WTC11 (cell line): ENCODE results near the gene PRC1. TPM values are rescaled to one million over a fixed set of nuclear protein-coding genes. Genes with fewer than 3 reads are reported as not detected.
A peak's percentile ranks its signal among the peaks of the same experiment; 100 is the strongest.

Experiments used
- ATF1 ChIP-seq: sonication (generic); formaldehyde crosslinking; IDR thresholded peaks from 2 replicates; pipeline ENCODE4 v1.8.1; 2023; ENCODE audit warnings: mild to moderate bottlenecking, moderate library complexity, missing genetic modification reagents
- CBFB ChIP-seq: sonication (generic); formaldehyde crosslinking; IDR thresholded peaks from 2 replicates; pipeline ENCODE4 v1.8.1; 2022; ENCODE audit warnings: mild to moderate bottlenecking, low read depth, missing genetic modification reagents
- ESRRA ChIP-seq: sonication (generic); formaldehyde crosslinking; IDR thresholded peaks from 2 replicates; pipeline ENCODE4 v1.8.1; 2022; ENCODE audit warnings: mild to moderate bottlenecking, missing genetic modification reagents, borderline replicate concordance
- FOXP1 ChIP-seq: sonication (generic); formaldehyde crosslinking; IDR thresholded peaks from 2 replicates; pipeline ENCODE4 v1.8.0; 2022; ENCODE audit warnings: missing genetic modification reagents, mild to moderate bottlenecking, moderate library complexity, borderline replicate concordance
- IRF2 ChIP-seq: sonication (generic); formaldehyde crosslinking; IDR thresholded peaks from 2 replicates; pipeline ENCODE4 v1.8.0; 2022; ENCODE audit warnings: low read depth, missing genetic modification reagents, borderline replicate concordance
- MYBL2 ChIP-seq: sonication (generic); formaldehyde crosslinking; IDR thresholded peaks from 2 replicates; pipeline ENCODE4 v1.8.1; 2023; ENCODE audit warnings: mild to moderate bottlenecking, moderate library complexity, missing genetic modification reagents
- NR2C2 ChIP-seq: sonication (generic); formaldehyde crosslinking; IDR thresholded peaks from 2 replicates; pipeline ENCODE4 v1.8.0; 2022; ENCODE audit warnings: mild to moderate bottlenecking, missing genetic modification reagents
- NR3C1 ChIP-seq: sonication (generic); formaldehyde crosslinking; conservative IDR thresholded peaks from 2 replicates; pipeline ENCODE4 v1.8.1; 2023; ENCODE audit warnings: low read depth, mild to moderate bottlenecking, missing genetic modification reagents
- PRRX2 ChIP-seq: fragments of 250-450 bp; sonication (Bioruptor Pico); IDR thresholded peaks from 2 replicates; pipeline ENCODE4 v1.8.0; 2021; ENCODE audit warnings: mild to moderate bottlenecking
- RORB ChIP-seq: fragments of 250-450 bp; sonication (Bioruptor Pico); IDR thresholded peaks from 2 replicates; pipeline ENCODE4 v1.9.0; 2021; ENCODE audit warnings: mild to moderate bottlenecking
- SMAD3 ChIP-seq: sonication (generic); formaldehyde crosslinking; IDR thresholded peaks from 2 replicates; pipeline ENCODE4 v1.8.0; 2022; ENCODE audit warnings: missing genetic modification reagents, mild to moderate bottlenecking, borderline replicate concordance
- SMAD4 ChIP-seq: sonication (generic); formaldehyde crosslinking; IDR thresholded peaks from 2 replicates; pipeline ENCODE4 v1.8.0; 2022; ENCODE audit warnings: mild to moderate bottlenecking, missing genetic modification reagents
- TEAD1 ChIP-seq: sonication (generic); formaldehyde crosslinking; IDR thresholded peaks from 2 replicates; pipeline ENCODE4 v1.8.0; 2022; ENCODE audit warnings: mild to moderate bottlenecking, missing genetic modification reagents
- TP53 ChIP-seq: sonication (generic); formaldehyde crosslinking; IDR thresholded peaks from 2 replicates; pipeline ENCODE4 v1.8.1; 2023; ENCODE audit warnings: mild to moderate bottlenecking, missing genetic modification reagents
- ZNF121 ChIP-seq: sonication (generic); formaldehyde crosslinking; IDR thresholded peaks from 2 replicates; pipeline ENCODE4 v1.8.0; 2023; ENCODE audit warnings: missing genetic modification reagents
- ZNF232 ChIP-seq: sonication (generic); formaldehyde crosslinking; IDR thresholded peaks from 2 replicates; pipeline ENCODE4 v1.8.0; 2022; ENCODE audit warnings: mild to moderate bottlenecking, missing genetic modification reagents
- ZNF263 ChIP-seq: sonication (generic); formaldehyde crosslinking; IDR thresholded peaks from 2 replicates; pipeline ENCODE4 v1.8.1; 2022; ENCODE audit warnings: low read depth, mild to moderate bottlenecking, moderate library complexity, missing genetic modification reagents
- ZNF396 ChIP-seq: fragments of 250-450 bp; sonication (Bioruptor Pico); IDR thresholded peaks from 2 replicates; pipeline ENCODE4 v1.8.0; 2021; ENCODE audit warnings: mild to moderate bottlenecking, moderate library complexity, borderline replicate concordance
- ZNF671 ChIP-seq: fragments of 250-450 bp; sonication (Bioruptor Pico); IDR thresholded peaks from 2 replicates; pipeline ENCODE4 v1.8.0; 2021; ENCODE audit warnings: mild to moderate bottlenecking
- total RNA-seq: library from RNA; stranded (reverse); gene quantifications from 3 replicates; pipeline ENCODE4 v1.2.3, GENCODE V29; 2021
- TF ChIP-seq, protein P1 (sequence below): fragments of 250-450 bp; sonication (Bioruptor Pico); IDR thresholded peaks from 2 replicates; pipeline ENCODE4 v1.8.0; 2021; ENCODE audit warnings: mild to moderate bottlenecking
- TF ChIP-seq, protein P2 (sequence below): sonication (generic); formaldehyde crosslinking; IDR thresholded peaks from 2 replicates; pipeline ENCODE4 v1.8.1; 2023; ENCODE audit warnings: mild to moderate bottlenecking, missing genetic modification reagents, moderate library complexity
- TF ChIP-seq, protein P3 (sequence below): sonication (generic); formaldehyde crosslinking; IDR thresholded peaks from 2 replicates; pipeline ENCODE4 v1.8.0; 2022; ENCODE audit warnings: missing genetic modification reagents
- TF ChIP-seq, protein P4 (sequence below): sonication (generic); formaldehyde crosslinking; IDR thresholded peaks from 2 replicates; pipeline ENCODE4 v1.8.1; 2023; ENCODE audit warnings: mild to moderate bottlenecking, moderate library complexity, missing genetic modification reagents
- TF ChIP-seq, protein P5 (sequence below): sonication (generic); formaldehyde crosslinking; IDR thresholded peaks from 2 replicates; pipeline ENCODE4 v1.8.0; 2022; ENCODE audit warnings: mild to moderate bottlenecking, missing genetic modification reagents
- TF ChIP-seq, protein P6 (sequence below): fragments of 250-450 bp; sonication (Bioruptor Pico); IDR thresholded peaks from 2 replicates; pipeline ENCODE4 v1.9.0; 2021; ENCODE audit warnings: mild to moderate bottlenecking
- TF ChIP-seq, protein P7 (sequence below): fragments of 200-600 bp; IDR thresholded peaks from 2 replicates; pipeline ENCODE4 v1.8.0; 2022; ENCODE audit warnings: antibody characterized with exemption

PRC1 gene
- total RNA-seq, 1 experiment from 2014 or later: 130 TPM

DNA sequence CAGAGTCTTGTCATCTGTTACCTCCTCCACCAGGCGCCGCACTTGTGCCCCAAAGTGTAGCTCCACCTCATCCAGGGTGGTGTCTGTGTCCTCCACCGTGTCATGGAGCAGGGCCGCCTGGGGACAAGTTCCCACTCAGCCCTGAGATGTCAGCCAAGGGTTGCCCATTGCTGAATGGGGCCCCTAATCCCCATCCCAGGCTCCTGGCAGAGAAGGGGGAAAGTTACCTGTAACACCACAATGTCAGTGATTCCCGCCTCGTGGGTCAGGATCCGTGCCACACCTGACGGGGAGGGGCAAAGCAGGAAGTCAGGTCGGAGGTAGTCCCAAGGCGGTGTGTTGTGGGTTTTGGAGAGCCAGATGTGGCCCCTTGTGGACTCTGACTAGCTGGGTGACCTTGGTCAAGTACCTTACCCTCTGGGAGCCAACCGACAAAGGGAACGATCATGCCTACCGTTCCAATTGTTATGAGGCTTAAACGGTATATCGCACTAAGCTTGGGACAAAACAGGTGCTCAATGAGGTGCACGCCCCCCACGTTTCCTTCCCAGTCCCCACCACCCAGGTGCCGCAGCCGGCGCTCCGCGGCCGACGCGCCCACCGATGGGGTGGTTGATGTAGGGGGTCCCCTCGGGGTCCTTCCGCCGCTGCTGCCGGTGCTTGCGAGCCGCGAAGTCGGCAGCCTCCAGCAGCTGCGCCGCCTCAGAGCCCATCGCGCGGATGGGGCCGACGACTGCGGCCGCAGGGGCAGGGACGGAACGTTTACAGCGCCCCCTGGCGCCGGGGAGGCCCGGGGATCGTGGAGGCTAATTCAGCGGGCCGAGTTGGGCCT is 62.3 kb downstream of the PRC1 start, which contains the start of gene HDDC3 (continued):
- TF ChIP-seq, protein P1, sequence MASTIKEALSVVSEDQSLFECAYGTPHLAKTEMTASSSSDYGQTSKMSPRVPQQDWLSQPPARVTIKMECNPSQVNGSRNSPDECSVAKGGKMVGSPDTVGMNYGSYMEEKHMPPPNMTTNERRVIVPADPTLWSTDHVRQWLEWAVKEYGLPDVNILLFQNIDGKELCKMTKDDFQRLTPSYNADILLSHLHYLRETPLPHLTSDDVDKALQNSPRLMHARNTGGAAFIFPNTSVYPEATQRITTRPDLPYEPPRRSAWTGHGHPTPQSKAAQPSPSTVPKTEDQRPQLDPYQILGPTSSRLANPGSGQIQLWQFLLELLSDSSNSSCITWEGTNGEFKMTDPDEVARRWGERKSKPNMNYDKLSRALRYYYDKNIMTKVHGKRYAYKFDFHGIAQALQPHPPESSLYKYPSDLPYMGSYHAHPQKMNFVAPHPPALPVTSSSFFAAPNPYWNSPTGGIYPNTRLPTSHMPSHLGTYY (CRISPR knock-in tag): no peak
- TF ChIP-seq SMAD4 (CRISPR knock-in tag): no peak
- TF ChIP-seq ZNF263 (CRISPR knock-in tag): no peak
- no peak for TF ChIP-seq NR2C2 (CRISPR knock-in tag)
- TF ChIP-seq, protein P2, sequence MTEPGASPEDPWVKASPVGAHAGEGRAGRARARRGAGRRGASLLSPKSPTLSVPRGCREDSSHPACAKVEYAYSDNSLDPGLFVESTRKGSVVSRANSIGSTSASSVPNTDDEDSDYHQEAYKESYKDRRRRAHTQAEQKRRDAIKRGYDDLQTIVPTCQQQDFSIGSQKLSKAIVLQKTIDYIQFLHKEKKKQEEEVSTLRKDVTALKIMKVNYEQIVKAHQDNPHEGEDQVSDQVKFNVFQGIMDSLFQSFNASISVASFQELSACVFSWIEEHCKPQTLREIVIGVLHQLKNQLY (CRISPR knock-in tag): no peak
- no peak for TF ChIP-seq ATF1 (CRISPR knock-in tag)
- no peak for TF ChIP-seq RORB (CRISPR knock-in tag)
- no peak for TF ChIP-seq ZNF232
- TF ChIP-seq, protein P3, sequence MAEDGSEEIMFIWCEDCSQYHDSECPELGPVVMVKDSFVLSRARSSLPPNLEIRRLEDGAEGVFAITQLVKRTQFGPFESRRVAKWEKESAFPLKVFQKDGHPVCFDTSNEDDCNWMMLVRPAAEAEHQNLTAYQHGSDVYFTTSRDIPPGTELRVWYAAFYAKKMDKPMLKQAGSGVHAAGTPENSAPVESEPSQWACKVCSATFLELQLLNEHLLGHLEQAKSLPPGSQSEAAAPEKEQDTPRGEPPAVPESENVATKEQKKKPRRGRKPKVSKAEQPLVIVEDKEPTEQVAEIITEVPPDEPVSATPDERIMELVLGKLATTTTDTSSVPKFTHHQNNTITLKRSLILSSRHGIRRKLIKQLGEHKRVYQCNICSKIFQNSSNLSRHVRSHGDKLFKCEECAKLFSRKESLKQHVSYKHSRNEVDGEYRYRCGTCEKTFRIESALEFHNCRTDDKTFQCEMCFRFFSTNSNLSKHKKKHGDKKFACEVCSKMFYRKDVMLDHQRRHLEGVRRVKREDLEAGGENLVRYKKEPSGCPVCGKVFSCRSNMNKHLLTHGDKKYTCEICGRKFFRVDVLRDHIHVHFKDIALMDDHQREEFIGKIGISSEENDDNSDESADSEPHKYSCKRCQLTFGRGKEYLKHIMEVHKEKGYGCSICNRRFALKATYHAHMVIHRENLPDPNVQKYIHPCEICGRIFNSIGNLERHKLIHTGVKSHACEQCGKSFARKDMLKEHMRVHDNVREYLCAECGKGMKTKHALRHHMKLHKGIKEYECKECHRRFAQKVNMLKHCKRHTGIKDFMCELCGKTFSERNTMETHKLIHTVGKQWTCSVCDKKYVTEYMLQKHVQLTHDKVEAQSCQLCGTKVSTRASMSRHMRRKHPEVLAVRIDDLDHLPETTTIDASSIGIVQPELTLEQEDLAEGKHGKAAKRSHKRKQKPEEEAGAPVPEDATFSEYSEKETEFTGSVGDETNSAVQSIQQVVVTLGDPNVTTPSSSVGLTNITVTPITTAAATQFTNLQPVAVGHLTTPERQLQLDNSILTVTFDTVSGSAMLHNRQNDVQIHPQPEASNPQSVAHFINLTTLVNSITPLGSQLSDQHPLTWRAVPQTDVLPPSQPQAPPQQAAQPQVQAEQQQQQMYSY: no peak
- TF ChIP-seq CBFB: no peak
- 0 out of 2 replicates have a peak, but pooled peaks have one; percentile 65 for TF ChIP-seq MYBL2
- no peak for TF ChIP-seq SMAD3
- TF ChIP-seq, protein P4, sequence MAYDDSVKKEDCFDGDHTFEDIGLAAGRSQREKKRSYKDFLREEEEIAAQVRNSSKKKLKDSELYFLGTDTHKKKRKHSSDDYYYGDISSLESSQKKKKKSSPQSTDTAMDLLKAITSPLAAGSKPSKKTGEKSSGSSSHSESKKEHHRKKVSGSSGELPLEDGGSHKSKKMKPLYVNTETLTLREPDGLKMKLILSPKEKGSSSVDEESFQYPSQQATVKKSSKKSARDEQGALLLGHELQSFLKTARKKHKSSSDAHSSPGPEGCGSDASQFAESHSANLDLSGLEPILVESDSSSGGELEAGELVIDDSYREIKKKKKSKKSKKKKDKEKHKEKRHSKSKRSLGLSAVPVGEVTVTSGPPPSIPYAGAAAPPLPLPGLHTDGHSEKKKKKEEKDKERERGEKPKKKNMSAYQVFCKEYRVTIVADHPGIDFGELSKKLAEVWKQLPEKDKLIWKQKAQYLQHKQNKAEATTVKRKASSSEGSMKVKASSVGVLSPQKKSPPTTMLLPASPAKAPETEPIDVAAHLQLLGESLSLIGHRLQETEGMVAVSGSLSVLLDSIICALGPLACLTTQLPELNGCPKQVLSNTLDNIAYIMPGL: peak; percentile 100
- no peak for TF ChIP-seq ZNF671
- no peak for TF ChIP-seq NR3C1
- no peak for TF ChIP-seq PRRX2 (CRISPR knock-in tag)
- no peak; the same call in 1 of the 2 replicates for TF ChIP-seq ESRRA (CRISPR knock-in tag)
- TF ChIP-seq ZNF396 (CRISPR knock-in tag): no peak
- no peak for TF ChIP-seq IRF2 (CRISPR knock-in tag)
- TF ChIP-seq TP53 (CRISPR knock-in tag): no peak
- TF ChIP-seq, protein P5, sequence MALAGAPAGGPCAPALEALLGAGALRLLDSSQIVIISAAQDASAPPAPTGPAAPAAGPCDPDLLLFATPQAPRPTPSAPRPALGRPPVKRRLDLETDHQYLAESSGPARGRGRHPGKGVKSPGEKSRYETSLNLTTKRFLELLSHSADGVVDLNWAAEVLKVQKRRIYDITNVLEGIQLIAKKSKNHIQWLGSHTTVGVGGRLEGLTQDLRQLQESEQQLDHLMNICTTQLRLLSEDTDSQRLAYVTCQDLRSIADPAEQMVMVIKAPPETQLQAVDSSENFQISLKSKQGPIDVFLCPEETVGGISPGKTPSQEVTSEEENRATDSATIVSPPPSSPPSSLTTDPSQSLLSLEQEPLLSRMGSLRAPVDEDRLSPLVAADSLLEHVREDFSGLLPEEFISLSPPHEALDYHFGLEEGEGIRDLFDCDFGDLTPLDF (CRISPR knock-in tag): no peak
- TF ChIP-seq FOXP1 (CRISPR knock-in tag): peak; percentile 79; the same call in 1 of the 2 replicates
- TF ChIP-seq, protein P6, sequence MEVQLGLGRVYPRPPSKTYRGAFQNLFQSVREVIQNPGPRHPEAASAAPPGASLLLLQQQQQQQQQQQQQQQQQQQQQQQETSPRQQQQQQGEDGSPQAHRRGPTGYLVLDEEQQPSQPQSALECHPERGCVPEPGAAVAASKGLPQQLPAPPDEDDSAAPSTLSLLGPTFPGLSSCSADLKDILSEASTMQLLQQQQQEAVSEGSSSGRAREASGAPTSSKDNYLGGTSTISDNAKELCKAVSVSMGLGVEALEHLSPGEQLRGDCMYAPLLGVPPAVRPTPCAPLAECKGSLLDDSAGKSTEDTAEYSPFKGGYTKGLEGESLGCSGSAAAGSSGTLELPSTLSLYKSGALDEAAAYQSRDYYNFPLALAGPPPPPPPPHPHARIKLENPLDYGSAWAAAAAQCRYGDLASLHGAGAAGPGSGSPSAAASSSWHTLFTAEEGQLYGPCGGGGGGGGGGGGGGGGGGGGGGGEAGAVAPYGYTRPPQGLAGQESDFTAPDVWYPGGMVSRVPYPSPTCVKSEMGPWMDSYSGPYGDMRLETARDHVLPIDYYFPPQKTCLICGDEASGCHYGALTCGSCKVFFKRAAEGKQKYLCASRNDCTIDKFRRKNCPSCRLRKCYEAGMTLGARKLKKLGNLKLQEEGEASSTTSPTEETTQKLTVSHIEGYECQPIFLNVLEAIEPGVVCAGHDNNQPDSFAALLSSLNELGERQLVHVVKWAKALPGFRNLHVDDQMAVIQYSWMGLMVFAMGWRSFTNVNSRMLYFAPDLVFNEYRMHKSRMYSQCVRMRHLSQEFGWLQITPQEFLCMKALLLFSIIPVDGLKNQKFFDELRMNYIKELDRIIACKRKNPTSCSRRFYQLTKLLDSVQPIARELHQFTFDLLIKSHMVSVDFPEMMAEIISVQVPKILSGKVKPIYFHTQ: no peak
- TF ChIP-seq, protein P7, sequence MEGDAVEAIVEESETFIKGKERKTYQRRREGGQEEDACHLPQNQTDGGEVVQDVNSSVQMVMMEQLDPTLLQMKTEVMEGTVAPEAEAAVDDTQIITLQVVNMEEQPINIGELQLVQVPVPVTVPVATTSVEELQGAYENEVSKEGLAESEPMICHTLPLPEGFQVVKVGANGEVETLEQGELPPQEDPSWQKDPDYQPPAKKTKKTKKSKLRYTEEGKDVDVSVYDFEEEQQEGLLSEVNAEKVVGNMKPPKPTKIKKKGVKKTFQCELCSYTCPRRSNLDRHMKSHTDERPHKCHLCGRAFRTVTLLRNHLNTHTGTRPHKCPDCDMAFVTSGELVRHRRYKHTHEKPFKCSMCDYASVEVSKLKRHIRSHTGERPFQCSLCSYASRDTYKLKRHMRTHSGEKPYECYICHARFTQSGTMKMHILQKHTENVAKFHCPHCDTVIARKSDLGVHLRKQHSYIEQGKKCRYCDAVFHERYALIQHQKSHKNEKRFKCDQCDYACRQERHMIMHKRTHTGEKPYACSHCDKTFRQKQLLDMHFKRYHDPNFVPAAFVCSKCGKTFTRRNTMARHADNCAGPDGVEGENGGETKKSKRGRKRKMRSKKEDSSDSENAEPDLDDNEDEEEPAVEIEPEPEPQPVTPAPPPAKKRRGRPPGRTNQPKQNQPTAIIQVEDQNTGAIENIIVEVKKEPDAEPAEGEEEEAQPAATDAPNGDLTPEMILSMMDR: peak; percentile 83
- TF ChIP-seq TEAD1: peak; percentile 65
- TF ChIP-seq ZNF121: peak; percentile 82
